ENCODE measurements around the gene NFIB.

The NFIB gene

DNA sequence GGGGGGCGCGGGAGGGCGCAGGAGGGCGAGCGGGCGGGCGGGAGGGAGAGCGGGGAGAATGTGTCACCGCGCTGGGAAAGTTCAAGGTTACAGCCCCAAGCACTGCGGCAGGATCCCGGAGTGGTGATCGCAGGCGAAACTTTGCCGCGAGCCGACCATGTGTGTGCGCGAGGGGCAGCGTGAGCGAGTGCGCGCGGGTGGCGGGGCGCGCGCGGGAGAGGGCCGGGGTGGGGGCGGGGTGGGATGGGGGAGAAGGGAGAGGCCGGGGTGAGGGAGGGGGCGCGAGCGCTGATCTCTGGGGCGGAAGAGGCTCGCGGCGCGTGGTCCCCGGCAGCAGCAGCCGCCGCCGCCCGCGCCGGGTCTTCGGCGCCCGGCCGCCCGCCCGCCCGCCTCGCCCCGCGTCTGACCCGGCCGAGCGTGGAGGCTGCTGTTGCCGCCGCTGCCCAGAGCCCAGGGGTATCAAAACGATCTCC is at the start of gene NFIB:
NFIB (minus strand) TSS at position 191 of the 473 bp plus-strand sequence. CDS start 630 bp downstream, outside the sequence.
- DNase-seq: no peak

DNA sequence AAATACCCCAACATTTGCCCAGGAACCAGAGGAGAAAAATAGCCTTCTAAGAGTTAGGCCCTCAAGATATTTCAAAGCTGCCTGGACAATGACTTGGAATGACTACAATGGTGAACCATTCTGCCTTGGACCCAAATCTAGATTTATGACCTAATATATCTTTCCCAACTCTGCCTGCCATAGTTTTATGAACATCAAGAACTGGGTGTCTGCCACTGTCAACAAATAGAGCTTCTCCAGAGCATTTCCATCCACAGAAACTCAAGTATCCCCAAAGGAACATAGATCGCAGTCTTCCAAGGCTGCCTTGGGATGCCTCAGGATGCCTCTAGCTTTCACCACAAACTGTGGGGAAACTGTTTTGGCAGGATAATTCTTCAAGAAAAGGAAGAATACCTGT is 48.2 kb upstream of the NFIB start:
- DNase-seq: no peak

DNA sequence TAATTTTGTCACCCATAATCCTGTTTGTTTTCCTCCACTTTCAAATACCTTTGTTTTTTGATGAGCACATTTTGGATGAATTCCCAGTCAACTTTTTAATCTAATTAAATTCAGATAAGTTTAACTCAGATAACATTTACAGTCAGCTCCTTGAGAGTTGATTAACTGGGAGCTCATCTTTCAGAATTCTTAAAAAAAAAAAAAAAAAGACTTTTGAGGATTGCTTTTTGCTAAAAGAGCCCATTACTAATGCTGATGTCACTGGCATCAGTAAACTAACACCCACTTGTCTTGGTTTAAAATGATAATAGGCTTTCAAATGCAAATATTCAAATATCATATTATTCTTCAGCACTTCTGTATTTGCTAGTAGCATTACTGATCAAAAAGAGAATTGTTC is 47.1 kb upstream of the NFIB start:
- no peak for DNase-seq

DNA sequence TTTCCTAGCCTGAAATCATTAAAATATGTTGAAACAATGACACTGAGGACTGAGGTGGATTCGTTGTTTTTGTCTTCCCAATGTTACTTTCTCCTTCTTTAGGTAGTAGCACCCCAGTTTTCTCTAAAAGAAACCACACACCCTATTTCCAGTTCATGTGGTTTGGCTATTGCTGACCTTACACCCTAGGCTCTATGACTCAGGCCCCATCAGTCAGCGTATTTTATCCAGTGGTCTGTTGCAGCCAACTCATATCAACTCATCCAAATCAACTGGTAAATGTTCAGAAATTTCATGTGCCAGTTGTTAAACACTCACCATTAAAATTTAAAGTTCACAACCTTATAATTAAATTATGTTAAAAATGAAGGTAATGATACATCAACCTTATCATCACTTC is 44.6 kb upstream of the NFIB start:
- DNase-seq: no peak

DNA sequence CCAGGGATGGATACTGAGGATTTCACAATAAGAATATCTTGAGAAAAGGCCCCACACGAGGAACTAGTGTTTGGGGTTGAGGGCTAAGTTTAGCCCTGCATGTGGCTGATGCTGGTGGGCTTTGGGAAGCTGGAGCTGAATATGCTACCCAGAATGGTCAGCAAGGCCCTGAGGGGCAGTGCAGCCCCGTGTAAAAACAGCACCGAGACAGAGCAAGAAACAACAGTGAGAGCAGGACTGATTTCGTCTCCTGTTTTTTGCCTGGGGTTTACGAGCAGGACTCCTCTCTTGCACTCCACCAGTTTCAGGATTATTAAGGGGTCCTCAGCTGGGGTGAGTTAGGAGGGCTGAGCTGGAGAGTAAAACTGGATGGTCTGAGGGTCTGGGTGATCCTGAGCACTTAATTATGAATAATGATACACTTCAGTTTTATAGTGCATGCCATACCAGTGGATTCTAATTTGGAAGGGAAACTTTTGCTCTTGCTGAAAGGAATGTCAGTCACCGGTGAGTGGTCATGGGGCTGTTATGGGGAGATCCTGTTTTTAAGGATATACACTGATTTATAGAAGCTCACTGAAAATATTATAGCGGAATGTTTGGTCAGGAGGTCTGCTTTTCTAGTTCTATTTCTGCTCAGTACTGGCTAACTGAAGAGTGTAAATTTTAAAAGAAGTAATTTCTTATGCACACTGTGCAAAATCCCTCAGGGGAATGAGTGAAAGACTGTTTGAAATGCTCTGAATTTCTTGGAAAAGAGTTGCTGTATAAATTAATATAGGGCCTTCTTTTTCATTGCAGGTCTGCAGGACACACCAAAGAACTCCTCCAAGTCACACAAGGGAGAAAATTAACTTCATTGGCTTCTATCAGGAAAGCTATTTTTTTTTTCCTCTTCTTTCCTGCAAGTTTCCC is 42.7 kb upstream of the NFIB start:
- no peak for DNase-seq

DNA sequence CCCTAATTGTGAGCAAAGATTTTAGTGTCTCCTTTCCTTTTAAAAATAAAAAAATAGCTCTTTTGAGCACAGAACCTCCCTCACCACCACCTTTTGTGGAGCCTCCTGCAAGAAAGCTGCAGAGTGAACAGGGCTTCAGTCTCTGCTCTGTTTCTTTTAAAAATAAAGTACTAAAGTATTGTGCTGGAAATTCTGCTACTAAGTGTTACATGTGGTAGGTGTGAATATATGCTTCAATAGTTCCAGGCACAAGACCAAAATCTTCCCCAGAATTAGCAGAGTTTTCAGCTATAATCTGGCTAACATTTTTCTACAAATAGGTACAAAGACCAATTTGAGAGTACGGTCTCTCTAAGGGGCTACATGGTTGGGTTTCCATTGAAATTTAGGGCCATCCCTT is 40.3 kb upstream of the NFIB start:
- DNase-seq: no peak

DNA sequence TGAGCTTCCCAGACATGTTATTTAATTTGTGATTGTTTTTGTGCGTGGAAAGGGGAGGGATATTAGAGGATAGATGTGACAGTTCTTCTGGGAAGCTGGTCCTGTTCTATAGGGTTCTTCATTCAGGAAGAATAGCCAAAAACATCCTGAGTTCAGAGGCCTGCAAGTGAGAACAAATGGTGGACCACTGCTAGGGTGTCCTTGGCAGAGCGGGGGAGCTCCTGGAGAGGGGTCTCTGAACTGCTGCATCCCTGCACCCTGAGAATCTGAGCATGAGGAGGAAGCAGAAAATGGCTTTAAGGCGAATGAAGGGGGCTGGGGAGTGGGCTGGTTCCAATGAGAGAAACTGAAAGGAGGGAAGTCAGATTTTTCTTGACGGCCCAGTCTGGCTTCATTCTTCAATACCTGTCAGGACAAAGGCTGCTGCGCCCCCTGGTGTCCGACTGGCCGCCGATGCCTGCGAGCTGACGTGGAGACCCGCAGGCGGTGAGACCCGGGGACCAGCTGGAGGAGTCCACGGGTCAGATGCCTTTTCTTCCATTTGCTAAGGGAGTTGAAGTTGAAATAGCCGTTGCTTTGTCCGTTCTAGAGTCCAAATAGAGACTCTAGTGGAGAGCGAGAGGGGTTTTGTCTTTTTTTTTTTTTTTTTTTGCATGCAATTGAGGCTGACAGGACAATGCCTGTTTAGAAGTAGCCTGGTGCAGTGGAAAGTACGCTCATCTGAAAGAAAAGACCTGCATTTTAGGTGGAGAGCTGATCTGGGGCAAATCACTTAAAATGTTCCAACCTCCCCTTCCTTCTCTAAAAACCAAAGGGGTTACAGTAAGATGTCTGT is 39.5 kb upstream of the NFIB start:
- peak; percentile 69 for DNase-seq

DNA sequence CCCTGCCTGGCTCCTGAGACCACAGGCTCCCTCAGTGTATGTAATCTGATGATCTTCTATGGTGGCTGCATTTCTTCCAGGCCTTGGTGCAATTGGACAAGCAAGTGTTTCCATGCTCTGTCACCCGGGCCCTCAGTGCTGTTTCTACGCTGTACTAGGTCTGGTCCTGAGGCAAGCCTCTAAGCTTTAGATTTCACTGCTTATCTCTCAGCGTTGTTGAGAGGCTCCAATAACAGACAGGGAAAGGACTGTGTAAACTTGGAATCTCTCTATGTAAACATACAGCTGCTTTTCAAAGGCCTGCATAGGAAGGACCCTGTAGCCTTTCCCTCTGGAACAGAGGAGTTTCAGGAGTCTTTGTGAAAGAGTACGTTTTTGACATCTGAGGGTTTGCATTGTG is 38.6 kb upstream of the NFIB start:
- DNase-seq: no peak

DNA sequence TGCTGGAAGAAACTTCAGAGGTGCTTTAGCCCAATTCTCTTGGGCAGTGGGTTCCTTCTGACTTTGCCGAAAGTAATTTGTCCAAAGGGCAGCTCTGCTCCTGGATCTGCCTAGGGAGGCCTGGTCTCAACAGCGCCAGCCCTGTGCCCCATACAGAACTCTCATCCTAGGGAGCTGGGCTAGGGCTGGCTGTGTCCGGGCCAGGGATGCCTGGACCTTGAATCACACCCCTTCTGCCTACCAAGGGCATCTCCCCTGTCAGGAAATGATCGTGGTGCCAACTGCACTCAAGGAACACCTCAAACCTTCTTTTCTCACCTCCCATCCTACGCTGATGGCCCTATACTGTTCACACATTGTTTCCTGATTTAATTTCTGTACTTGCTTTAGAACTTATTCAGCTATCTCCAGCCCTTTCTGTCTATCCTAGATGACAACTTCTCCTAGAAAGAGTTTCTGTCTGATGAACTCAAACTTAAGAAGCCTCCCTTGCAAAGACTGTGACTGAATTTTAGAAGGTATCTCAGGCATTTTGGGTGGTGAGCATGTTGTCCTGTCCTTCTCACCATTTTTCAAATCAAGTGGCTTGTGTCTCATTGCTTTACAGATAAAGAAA is 37.4 kb upstream of the NFIB start:
- no peak for DNase-seq

DNA sequence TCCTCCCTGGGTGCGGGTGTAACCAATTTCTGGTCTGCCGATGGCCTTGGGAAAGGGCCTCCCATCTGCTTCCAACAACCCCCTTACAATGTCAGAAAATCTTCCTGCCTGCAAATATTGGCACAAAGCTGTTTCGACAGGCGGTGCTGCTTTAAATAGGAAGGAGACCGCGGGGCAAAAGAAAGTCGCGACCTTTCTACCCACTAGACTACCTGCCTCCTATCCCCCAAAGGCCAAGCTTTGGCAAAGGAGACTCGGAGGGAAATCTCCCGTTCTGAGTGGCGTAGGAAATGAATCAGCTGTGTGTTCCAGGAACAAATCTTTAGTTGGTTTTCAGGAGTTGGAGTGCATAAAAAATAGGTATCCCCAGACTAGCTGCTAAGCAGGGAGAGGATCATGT is 36.8 kb upstream of the NFIB start:
- DNase-seq: no peak

DNA sequence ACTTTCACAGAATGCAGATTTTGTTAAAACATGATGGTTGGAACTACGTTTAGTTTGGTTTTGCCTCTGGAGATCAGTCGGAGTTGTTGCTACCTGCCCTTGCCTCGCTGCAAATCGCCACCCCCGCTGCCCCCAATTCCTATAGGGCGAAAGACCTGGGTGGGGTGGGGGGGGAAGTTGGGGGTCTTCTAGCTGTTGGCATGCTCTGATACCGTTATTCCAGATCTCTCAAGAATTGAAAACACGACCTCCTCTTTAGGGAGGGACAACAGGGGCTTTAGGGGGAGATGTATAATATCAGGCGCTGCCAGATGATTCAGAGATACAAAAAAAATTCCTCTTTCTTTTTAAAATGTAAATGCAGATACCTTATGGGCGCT is 36.4 kb upstream of the NFIB start:
- DNase-seq: no peak

DNA sequence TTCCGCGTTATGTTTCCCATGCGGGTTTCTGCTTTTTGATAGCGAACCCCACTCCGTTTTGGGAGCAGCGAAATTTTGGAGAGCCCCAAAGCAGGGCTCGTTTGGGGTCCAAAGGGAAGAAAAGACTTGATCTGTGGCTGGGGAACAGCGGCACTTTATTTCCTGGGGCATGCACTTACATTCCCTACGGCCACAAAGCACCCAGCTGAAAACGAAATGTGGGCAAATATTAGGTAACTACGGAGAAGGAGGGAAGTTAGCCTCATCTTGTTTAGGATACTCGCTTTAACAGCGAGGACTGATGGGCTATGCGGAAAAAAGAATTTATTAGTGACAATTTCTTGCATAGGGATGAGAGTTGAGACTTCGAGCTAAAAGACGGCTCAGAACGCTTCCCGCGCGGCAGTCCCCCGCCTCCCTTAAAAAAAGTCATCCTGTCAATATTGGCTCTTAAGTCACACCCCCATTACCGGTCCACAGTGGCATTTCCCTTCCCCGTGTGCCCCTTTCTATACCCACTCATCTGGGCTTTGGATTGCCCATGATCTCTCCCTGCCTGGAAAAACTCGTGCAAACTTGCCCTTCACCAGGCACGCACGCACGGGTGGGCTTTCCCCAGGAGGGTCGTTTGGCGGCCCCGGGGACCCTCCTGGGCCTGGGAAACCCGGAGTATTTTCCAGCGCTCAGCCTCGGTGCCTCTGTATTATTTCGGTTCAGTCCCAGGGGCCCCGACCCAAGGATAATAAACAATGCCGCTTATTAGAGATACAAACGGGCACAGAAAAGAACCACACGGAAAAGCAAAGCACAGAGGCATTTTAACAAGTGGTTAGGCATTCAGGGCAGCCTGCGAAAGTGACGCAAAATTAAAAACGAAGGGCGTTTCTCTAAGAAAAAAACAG is 35.8 kb upstream of the NFIB start:
- no peak for DNase-seq

DNA sequence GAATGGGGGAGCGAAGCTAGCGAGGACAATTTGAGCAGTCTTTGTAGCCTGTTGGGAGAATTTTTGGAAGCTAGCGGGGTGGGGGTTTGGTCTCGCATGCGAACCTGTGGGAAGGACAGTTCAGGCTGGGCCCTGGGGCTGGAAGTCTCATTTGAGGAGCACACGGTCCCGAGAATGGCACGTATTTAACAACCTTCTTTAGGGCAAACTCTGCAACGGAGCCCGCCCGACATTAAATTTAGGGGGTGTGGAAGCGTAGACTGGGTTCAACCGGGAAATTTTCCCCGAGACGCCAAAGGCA is 35.2 kb upstream of the NFIB start:
- no peak for DNase-seq

DNA sequence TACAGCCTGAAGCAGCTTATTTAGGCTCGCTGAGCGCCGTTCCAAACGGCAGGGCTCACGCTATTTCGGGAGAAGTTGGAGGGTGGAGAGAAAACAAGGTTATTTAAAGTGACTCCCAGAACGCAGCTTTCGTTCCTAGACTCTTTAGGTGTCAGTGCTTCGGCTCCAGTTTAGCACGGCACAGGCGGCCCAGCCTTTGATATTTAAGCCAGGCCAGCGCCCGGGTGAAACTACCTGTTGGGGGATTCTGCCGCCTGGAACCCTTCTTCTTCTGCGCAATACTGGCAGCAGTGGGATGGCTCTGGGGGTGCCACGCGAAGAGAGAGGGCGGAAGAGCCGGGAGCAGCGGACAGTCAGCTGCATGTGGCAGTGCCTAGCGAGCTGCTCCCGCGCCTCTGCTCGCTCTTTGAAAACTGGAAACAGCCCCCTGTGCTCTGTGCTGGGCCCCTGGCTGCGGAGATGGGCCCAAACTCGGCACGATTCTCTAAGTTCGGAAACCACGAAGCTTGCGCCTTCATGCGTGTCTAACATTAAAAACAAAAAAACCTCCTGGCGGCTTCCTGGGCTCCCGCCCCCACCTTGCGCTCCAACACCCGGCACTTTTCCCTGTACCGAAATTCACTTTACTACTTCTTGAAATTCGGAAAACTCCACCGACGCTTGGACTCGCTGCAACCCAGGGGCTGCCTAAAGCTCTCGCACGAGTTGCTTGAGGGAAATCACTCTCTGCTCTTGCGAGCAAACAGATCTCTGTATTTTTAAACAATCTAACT is 34.6 kb upstream of the NFIB start:
- DNase-seq: no peak

DNA sequence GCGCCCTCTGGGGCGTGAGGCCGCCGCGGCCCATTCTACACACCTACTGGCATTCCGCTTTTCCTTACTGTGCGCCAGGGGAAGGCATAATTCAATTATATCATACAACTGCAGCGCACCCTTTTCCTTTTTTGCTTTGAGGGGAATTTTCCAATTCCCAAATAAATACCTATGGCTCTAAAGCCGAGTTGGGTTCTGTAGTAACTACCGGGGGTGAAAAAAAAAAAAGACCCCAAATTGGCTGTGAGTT is 34.1 kb upstream of the NFIB start:
- no peak for DNase-seq

DNA sequence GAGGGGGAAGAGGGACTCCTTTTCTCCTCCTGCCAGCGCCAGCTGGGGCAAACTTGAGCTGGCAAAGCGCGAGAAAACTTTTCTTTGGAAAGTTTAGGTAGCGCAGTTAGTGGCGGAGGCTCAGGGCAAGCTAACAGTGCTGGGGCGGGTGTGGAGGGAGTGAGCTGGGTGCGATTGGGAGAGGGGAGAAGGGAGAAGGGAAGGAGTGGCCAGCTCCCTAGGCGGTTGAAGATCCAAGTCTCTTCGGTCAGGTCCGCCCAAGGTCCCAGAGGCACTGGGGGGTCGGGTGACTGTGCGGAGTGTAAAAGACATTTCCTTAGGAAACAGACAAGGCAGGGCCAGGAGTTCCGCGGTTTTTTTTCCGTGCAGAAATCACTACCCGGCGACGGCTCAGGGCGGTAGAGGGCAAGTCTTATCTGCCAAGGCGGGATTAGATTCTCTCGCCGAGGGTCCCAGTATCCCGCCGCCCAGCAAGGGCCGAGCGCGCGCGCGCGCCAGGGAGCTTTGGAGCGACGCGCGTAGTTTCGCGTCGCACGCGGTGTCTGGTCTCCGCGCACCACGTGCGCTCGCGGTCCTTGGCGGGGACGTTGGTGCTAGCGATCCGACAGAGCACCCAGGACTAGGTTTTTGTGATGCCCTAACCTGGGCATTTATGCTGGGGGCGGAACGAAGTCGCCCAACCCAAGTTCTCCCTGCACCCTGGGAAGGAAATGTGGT is 33.6 kb upstream of the NFIB start:
- DNase-seq: no peak

DNA sequence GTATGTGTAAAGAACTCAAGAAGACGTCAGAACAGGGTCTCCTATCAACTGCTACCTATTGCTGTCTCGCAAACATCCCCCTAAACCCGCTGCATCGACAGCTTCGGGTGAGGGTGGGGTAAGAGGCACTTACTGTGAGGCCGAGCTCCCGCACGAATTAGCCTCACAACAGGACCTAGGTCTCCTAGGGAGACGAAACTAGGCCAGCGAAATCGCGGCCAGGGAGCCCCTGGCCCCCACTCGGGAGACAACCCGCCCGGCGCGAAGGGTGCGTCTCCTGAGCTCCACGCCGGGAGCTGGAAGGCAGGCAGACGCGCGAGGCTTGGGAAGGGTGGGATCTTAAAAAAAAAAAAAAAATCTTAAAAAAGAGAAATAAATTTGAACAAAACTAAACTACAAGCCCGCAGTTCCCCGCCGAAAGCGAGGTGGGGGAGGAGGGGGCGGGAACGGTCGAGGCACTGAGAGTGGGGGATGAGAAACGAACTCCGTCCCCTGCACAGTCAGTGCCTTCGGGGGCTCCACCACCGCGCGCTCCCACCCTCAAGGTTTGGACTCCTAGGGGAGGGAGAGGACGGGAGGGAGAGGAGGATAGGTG is 33.0 kb upstream of the NFIB start:
- no peak for DNase-seq

DNA sequence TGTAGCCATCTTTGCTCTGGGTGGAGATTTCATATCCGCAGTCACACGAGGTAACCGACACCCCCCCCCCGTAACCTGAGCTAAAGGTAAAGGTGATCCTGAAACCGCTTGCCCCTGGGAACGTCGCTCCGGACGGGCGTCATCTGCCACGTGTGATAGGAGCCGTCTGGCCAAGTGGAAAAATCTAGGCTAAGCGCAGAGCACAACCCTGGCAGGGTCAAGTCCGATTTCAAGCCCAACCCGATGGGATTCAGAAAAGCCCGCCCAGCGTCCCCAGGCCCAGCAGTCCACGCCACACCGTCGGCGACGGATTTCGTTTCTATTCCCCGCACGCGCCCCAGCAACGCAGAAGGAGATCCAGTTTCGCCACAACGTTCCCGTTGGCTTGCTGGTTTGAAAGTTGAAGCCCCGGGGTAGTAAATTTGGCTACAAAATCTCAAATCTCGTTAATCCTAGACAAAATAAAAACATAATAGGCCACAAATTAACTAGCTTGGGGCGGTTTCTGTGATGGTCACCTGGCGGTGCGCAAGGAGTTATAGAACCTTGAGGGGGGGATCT is 32.4 kb upstream of the NFIB start:
- DNase-seq: no peak

DNA sequence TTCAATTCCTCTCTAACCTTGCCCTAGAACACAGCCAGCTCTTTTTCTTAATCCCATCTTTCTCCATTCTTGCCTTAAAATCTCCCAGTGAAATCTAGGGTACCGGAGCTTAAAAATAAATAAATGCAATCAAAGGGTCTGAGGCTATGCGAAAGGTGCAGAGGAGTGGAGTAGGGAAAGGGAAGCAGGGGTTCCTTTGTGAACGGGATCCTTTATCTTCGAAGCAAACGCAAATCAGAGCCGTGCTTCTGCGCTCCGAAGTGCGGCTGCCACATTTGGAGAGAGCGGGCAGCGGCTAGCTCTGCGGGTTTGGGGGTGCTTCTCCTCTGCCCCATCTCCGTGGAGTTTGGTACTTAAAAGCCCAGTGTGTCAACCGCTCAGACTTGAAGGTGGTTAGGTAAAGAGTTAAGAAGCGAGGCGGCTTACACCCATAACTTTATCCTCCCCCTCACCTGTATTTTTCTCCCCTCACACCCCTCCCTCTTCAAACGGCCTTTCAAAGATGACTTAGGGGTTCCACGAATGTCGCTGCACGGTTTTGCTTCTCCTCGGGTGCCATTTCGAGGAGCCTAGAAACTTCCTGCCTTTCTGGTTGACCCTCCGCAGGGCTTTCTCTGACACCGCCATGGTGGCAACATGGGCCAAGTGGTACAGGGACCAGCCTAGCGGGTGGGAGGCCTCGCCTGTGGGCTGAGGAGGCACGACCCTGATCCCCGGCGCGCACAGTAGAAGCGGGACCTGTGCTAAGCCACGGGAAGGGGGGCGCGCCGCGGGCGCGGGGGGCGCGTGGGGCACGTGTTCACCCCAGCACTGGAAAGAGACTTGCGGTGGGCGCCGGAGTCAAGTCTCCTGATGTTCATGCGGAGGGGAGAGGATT is 31.7 kb upstream of the NFIB start:
- no peak for DNase-seq

DNA sequence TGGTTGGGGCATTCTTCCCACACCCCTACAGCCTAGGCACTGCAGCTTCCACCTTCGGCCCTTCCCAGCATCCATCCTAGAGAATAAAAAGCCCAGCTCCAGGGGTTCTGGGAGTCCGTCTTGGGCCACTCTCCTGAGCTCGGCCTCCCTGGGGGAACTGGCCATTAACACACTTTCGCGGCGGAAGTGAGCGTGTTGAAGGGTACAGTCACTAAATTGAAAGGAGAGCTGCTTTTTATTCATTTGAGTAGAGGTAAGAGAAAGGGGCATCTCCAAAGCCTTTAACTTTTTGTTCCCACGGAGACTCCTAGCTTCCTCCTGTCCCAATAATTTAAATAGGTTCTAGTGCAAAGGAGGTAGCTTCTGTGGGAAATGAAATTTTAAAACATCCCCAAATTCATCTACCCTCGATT is 31.0 kb upstream of the NFIB start:
- DNase-seq: no peak

Measured in activated CD4-positive, alpha-beta T cell treated with anti-CD3 and anti-CD28 coated beads, Interleukin-2, amount 50 U/mL, for 1 hour (primary cell).